Calu3 (cell line): ENCODE results near the gene RERE. TPM values are rescaled to one million over a fixed set of nuclear protein-coding genes. Genes with fewer than 3 reads are reported as not detected.

Experiments
- BruUV-seq: library from RNA; stranded (reverse); fragments of 400-500 nt; replicated peaks from 2 replicates; lab custom pipeline; 2021; lab: Mats Ljungman, UMichigan
- CTCF ChIA-PET: fragments of 300-600 bp; sonication (Branson Sonifier 250); formaldehyde crosslinking; loops from one replicate; lab custom pipeline; 2022; ENCODE audit warnings: antibody characterized with exemption; lab: Charles Lee
- DNase-seq: peaks from one replicate; pipeline ENCODE4 v3.0.0; 2022
- H3K27ac Mint-ChIP-seq: one replicate; pipeline ENCODE4 v1.8.0; 2022; ENCODE audit warnings: mixed read lengths; ENCODE audit not compliant: unreplicated experiment
- H3K27me3 Mint-ChIP-seq: one replicate; pipeline ENCODE4 v1.8.0; 2022; ENCODE audit warnings: mixed read lengths; ENCODE audit not compliant: unreplicated experiment
- H3K36me3 Mint-ChIP-seq: one replicate; pipeline ENCODE4 v1.8.0; 2022; ENCODE audit warnings: mild to moderate bottlenecking, moderate library complexity, mixed read lengths; ENCODE audit not compliant: insufficient read depth, unreplicated experiment
- H3K4me1 Mint-ChIP-seq: one replicate; pipeline ENCODE4 v1.8.0; 2022; ENCODE audit warnings: mild to moderate bottlenecking, low read depth, mixed read lengths; ENCODE audit not compliant: unreplicated experiment
- H3K4me3 Mint-ChIP-seq: one replicate; pipeline ENCODE4 v1.8.0; 2022; ENCODE audit warnings: mild to moderate bottlenecking, low read depth, moderate library complexity, mixed read lengths; ENCODE audit not compliant: unreplicated experiment
- H3K9me3 Mint-ChIP-seq: one replicate; pipeline ENCODE4 v1.8.0; 2022; ENCODE audit warnings: low read depth, mixed read lengths; ENCODE audit not compliant: unreplicated experiment
- CTCF ChIP-seq: fragments of 200-600 bp; IDR thresholded peaks from one replicate; pipeline ENCODE4 v1.8.0; 2022; ENCODE audit warnings: antibody characterized with exemption; ENCODE audit not compliant: unreplicated experiment
- intact Hi-C: fragments of 100-400 bp; cut with micrococcal nuclease; formaldehyde crosslinking; loops from one replicate; pipeline ENCODE4 v1.10.0; 2022; ENCODE audit not compliant: unreplicated experiment
- total RNA-seq: library from RNA; stranded (reverse); gene quantifications from 2 replicates; pipeline ENCODE4 v1.2.3, GENCODE V29; 2022

RERE gene
- total RNA-seq, 1 experiment from 2014 or later = 45.9 TPM

- Mint-ChIP-seq H3K27me3 (no peaks in the 10 kb centered on the region), H3K4me1 (no peaks in the 10 kb centered on the region), H3K36me3 (no peaks in the 10 kb centered on the region), H3K9me3 (no peaks in the 10 kb centered on the region), H3K27ac (no peak overlapping the region), H3K4me3 (no peak overlapping the region)
- CTCF ChIA-PET = no interaction called here
- no TSS peak for BruUV-seq
- no peak for TF ChIP-seq CTCF
- intact Hi-C loops = no loop called here
- no peak for DNase-seq
Observed at GRCh38 chr1:8797216-8797615, 20.2 kb downstream of the RERE start.

- intact Hi-C loops = no loop called here
- DNase-seq = no peak
- Mint-ChIP-seq H3K27ac (no peak overlapping the region), H3K27me3 (no peaks in the 10 kb centered on the region), H3K9me3 (no peaks in the 10 kb centered on the region), H3K4me3 (no peak overlapping the region), H3K36me3 (no peaks in the 10 kb centered on the region), H3K4me1 (no peaks in the 10 kb centered on the region)
- BruUV-seq = no TSS peak
- TF ChIP-seq CTCF = no peak
- CTCF ChIA-PET = no interaction called here
Observed at GRCh38 chr1:8796812-8797211, 20.6 kb downstream of the RERE start.

- intact Hi-C loops = no loop called here
- Mint-ChIP-seq H3K4me3 (no peak overlapping the region), H3K4me1 (peaks cover 4% of the 10 kb centered on the region), H3K9me3 (no peaks in the 10 kb centered on the region), H3K36me3 (no peaks in the 10 kb centered on the region), H3K27ac (no peak overlapping the region), H3K27me3 (no peaks in the 10 kb centered on the region)
- CTCF ChIA-PET = interaction anchor here (0.9 to 1.2 kb wide), 2 partner anchors 17 to 54 kb away, joined by 3 to 4 read pairs; no protein-coding TSS in a partner anchor
- no peak for TF ChIP-seq CTCF
- DNase-seq = peak; percentile 6
- BruUV-seq = no TSS peak
Observed at GRCh38 chr1:8794605-8795004, 22.8 kb downstream of the RERE start.

GRCh38 chr1:8791819-8792218 lies 25.6 kb downstream of the RERE start:
- CTCF ChIA-PET = interaction anchor here (0.6 kb wide), 1 partner anchor 229 kb away, joined by 3 read pairs; no protein-coding TSS in a partner anchor
- DNase-seq = no peak
- Mint-ChIP-seq H3K36me3 (peaks cover 3% of the 10 kb centered on the region), H3K27ac (no peak overlapping the region), H3K9me3 (no peaks in the 10 kb centered on the region), H3K4me1 (peaks cover 16% of the 10 kb centered on the region), H3K27me3 (no peaks in the 10 kb centered on the region), H3K4me3 (no peak overlapping the region)
- TF ChIP-seq CTCF = no peak
- intact Hi-C loops = no loop called here
- BruUV-seq = no TSS peak
